Activated T-cell treated with anti-CD3 and anti-CD28 coated beads, Interleukin-2, amount 50 U/mL, for 24 hours (primary cell): Measurements from ENCODE around the gene ILDR1.
A peak's percentile ranks its signal among the peaks of the same experiment; 100 is the strongest.

Experiments used
- DNase-seq: peaks from one replicate; pipeline ENCODE4 v3.0.0-alpha.2; 2020
- H3K27ac Mint-ChIP-seq: 2 replicates; pipeline ENCODE4 v1.8.0; 2020; ENCODE audit warnings: mild to moderate bottlenecking, mixed read lengths
- H3K27me3 Mint-ChIP-seq: 2 replicates; pipeline ENCODE4 v1.8.0; 2020; ENCODE audit warnings: mixed read lengths
- H3K36me3 Mint-ChIP-seq: 2 replicates; pipeline ENCODE4 v1.8.0; 2020; ENCODE audit warnings: low read depth, mixed read lengths
- H3K4me1 Mint-ChIP-seq: 2 replicates; pipeline ENCODE4 v1.8.0; 2020; ENCODE audit warnings: low read depth, mixed read lengths
- H3K4me3 Mint-ChIP-seq: 2 replicates; pipeline ENCODE4 v1.8.0; 2020; ENCODE audit warnings: mild to moderate bottlenecking, moderate library complexity, mixed read lengths
- H3K9me3 Mint-ChIP-seq: 2 replicates; pipeline ENCODE4 v1.8.0; 2020; ENCODE audit warnings: mixed read lengths

ILDR1 gene

DNA sequence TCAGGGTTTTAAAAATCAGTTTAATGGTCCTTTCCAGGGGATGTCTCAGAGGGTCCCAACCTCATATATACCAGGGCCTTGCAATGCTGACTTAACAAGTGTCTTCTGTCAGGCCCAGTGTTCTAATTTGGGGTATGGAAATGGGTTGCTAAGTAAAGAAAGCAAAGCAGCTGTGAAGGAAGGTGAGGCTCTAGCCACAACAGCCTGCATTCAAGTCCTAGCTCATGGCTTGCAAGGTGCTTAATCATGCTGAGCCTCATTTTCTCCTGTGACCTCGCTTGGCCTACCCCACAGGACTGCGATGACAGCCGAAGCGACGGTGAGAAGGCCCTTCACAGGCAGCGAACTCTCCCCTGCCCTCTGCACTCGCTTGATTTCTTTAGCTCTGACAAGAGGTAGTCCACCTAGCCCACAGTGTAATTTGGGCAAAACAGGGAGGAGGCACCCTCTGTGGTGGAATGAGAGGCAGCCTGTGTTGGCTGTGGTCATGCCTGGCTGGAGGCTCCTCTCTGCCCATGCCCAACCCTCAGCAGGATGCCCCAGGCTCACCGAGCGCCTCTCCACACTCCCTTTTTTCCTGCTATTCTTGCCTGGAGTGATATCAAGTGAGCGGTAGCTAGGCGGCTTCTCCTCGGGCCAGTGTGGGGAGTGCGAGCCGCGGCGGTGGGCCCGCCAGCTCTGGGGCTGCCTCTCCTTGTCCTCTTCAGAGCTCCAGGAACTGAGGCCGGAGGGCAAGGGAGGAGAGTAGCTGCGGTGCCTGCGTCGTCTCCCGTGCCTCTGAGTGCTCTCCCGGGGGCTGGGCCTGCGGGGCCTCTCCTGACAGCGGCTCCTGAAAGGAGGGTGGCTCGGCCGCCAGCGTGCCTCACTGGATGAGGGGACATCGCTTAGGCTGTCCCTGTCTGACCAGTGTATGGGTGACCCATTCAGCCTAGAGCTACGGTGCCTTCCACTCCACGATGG is 29.2 kb downstream of the ILDR1 start:
- Mint-ChIP-seq H3K9me3 (no peaks in the 10 kb centered on the region), H3K4me1 (peaks cover 25% of the 10 kb centered on the region), H3K27ac (no peak overlapping the region), H3K4me3 (no peak overlapping the region), H3K27me3 (peaks cover 6% of the 10 kb centered on the region), H3K36me3 (no peaks in the 10 kb centered on the region)
- no peak for DNase-seq

DNA sequence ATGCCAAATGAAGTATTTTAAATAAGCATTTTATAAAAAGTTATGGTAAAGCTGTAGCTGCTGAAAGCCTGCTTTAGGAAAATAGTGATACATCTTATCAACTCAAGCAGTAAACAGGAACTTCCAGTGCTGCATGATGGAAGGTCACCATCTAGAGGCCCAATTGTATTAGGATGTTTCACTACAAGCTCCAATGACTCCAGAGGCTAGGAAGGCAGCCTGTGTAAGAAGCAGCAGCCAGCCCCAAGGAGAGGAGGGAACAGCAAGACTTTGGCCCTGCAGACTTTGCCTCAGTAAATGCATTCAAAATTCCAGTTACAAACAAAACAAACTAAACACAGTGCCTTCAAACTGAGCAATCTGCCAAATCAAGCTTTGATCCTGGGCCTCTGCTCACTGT is 32.1 kb downstream of the ILDR1 start:
- H3K4me1 Mint-ChIP-seq, result peaks cover 10% of the 10 kb centered on the region
- H3K27me3 Mint-ChIP-seq, result peaks cover 10% of the 10 kb centered on the region
- no peak overlapping the region for H3K27ac Mint-ChIP-seq
- DNase-seq, result no peak
- no peak overlapping the region for H3K4me3 Mint-ChIP-seq
- H3K9me3 Mint-ChIP-seq, result peaks cover 3% of the 10 kb centered on the region
- H3K36me3 Mint-ChIP-seq, result no peaks in the 10 kb centered on the region

DNA sequence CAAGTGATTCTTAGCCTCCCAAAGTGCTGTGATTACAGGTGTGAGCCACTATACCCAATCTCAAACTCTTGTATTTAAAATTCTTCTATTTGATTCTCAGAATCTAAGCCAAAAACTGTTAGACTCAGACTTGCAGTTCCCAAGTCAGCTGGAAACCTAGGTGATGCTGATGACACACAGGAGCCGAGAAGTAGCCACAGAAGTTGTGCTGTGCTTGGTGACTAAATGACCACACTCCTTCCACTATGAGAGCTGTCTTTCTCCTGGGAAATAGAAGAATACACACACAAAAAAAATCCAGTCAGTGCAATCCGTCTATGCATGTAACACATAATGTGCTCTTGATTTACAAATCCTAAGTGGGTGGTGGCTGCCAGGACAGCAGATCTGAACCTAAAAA is 33.9 kb downstream of the ILDR1 start:
- H3K4me1 Mint-ChIP-seq, result peaks cover 10% of the 10 kb centered on the region
- H3K27me3 Mint-ChIP-seq, result peaks cover 10% of the 10 kb centered on the region
- no peak overlapping the region for H3K4me3 Mint-ChIP-seq
- H3K36me3 Mint-ChIP-seq, result no peaks in the 10 kb centered on the region
- peaks cover 17% of the 10 kb centered on the region for H3K9me3 Mint-ChIP-seq
- peak overlapping the region; percentile 27 for H3K27ac Mint-ChIP-seq
- no peak for DNase-seq

DNA sequence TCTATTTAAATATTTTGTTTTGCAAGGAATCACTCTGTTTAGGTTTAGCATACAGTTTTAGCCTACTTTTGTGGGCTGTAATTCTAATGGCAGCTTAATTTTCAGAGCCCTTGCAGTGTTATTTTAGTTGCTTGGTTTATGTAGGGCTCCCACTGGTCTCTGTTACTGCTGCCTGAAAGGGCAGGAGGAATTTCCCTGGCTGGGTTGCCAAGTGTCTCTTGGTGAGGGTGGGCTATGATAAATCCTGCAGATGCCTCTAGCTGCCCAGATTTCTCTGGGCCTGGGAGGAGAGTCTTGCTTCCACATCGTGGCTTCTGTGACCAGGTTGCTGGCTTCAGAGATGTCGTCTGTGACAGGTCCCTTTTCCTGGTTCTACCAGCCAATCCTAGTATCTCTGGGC is 36.2 kb downstream of the ILDR1 start:
- Mint-ChIP-seq H3K4me1 (peaks cover 12% of the 10 kb centered on the region), H3K27me3 (peaks cover 13% of the 10 kb centered on the region), H3K27ac (no peak overlapping the region), H3K36me3 (no peaks in the 10 kb centered on the region), H3K9me3 (peaks cover 19% of the 10 kb centered on the region), H3K4me3 (no peak overlapping the region)
- DNase-seq, result no peak

DNA sequence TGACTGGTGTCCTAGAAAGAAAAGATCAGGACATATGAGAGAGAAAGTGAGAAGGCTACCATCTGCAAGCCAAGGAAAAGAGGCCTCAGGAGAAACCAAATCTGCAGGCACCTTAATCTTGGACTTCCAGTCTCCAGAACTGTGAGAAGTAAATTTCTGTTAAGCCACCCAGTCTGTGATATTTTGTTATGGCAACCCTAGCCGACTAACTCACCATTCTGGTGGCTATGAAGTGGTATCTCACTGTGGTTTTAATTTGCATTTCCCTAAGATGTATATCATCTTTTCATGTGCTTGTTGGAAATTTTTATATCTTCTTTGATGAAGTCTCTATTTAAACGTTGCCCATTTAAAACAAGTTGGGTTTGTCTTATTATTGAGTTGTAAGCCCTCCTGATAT is 40.6 kb downstream of the ILDR1 start:
- Mint-ChIP-seq H3K4me3 (no peak overlapping the region), H3K36me3 (no peaks in the 10 kb centered on the region), H3K27me3 (peaks cover 9% of the 10 kb centered on the region), H3K4me1 (peaks cover 2% of the 10 kb centered on the region), H3K9me3 (peaks cover 19% of the 10 kb centered on the region), H3K27ac (no peak overlapping the region)
- DNase-seq, result no peak

DNA sequence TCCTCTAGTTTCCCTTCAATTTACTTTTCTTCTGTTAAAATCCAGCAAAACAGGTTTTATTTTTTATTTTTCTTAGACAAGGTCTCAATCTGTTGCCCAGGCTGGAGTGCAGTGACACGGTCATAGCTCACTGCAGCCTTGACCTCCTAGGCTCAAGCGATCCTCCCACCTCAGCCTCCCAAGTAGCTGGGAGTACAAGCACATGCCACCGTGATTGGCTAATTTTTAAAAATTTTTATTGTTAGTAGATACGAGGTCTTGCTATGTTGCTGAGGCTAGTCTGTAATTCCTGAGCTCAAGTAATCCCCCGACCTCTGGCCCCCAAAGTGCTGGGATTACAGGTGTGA is 41.6 kb downstream of the ILDR1 start:
- H3K36me3 Mint-ChIP-seq, result no peaks in the 10 kb centered on the region
- no peak for DNase-seq
- peaks cover 19% of the 10 kb centered on the region for H3K9me3 Mint-ChIP-seq
- H3K4me1 Mint-ChIP-seq, result peaks cover 2% of the 10 kb centered on the region
- no peak overlapping the region for H3K4me3 Mint-ChIP-seq
- H3K27me3 Mint-ChIP-seq, result peaks cover 6% of the 10 kb centered on the region
- no peak overlapping the region for H3K27ac Mint-ChIP-seq

DNA sequence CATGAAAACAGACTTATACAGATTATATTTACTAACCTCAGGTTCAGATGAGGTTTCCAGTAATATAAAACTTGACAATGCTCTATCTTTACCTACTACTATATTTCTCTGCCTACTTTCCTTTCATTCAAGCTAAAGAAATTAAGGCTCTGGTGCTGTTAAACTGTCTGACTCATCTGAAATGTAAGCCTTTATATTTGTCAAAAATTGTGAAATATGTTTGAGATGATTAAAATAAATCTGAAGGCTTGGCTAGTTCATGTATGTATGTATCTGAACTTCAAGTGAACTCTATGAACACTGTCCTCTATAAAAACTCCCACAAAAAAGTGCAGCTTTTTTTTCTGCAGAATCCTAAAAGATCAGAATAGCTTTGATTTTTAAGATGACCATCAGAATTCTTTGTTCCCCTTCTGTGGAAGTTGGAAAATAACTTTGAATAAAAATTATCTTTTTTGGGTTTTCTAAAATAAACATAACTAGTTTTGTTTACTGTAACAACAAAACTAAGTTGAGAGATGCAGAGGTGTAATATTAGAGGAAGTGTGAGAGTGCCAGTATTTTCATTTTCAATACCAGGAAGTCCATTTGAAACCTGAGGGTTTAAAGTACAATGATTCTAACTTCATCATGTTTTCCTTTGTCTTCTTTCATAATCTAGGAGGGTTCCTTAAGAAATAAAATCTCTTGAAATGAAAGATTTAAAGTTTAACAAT is 42.2 kb downstream of the ILDR1 start:
- Mint-ChIP-seq H3K4me1 (peaks cover 2% of the 10 kb centered on the region), H3K27me3 (peaks cover 6% of the 10 kb centered on the region), H3K27ac (no peak overlapping the region), H3K4me3 (no peak overlapping the region), H3K9me3 (peaks cover 16% of the 10 kb centered on the region), H3K36me3 (no peaks in the 10 kb centered on the region)
- DNase-seq, result no peak

DNA sequence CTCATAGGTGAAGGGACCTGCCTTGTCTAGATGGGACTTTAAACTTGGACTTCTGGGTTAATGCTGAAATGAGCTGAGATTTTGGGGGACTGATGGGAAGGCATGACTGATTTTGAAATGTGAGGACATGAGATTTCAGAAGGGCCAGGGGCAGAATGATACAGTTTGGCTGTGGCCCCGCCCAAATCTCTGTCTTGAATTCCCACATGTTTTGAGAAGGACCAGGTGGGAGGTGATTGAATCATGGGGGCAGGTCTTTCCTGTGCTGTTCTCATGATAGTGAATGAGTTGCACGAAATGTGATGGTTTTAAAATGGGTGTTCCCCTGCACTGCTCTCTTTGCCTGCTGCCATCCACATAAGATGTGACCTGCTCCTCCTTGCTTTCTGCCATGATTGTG is 42.8 kb downstream of the ILDR1 start:
- DNase-seq, result no peak
- Mint-ChIP-seq H3K4me3 (no peak overlapping the region), H3K36me3 (no peaks in the 10 kb centered on the region), H3K9me3 (peaks cover 15% of the 10 kb centered on the region), H3K27me3 (peaks cover 6% of the 10 kb centered on the region), H3K4me1 (peaks cover 2% of the 10 kb centered on the region), H3K27ac (no peak overlapping the region)

DNA sequence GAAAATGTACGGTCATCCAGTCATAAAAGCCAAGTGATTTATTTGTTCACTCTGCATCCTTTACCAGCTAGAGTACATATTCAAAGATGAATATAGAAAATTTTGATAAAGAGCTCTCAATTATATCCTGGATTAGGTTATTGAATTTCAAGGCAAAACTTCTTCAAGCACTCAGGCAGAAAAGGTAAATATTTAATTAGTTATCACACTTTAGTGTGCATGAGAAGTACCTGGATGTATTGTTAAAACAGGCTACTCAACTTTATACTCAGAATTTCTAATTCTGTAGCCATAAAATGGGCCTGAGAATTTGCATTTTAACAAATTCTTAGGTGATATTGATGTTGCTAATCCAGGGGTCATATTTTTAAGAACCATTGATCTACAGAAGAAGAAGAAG is 45.3 kb downstream of the ILDR1 start:
- Mint-ChIP-seq H3K27me3 (peaks cover 6% of the 10 kb centered on the region), H3K4me1 (peaks cover 2% of the 10 kb centered on the region), H3K4me3 (no peak overlapping the region), H3K9me3 (peaks cover 3% of the 10 kb centered on the region), H3K27ac (no peak overlapping the region), H3K36me3 (no peaks in the 10 kb centered on the region)
- DNase-seq, result no peak

DNA sequence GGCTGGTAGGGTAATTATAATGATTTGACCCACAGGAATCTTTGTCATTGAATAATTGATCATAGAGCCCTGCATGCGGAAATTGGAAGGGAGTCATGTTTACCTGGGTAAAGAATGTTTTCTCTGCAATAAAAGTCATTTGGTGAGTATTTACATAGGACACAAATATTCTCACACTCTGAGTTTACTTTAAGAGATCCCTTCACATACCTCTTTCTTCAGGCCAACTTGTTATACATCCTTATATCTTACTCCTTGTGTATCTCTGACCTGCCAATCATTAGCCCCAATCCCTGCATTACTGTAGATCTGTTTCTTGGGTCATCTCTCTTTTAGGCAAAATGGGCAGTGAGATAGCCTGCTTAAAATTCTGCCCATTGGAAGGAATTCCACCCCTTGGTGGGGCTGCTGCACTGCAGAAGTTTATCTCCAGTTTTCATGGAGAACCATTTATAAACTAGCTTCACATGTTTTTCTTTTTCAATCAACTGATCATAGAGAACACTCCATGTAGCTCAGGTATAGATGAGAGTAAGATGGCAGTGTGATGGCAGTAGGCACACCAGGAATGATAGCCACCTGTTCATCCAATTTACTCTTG is 46.2 kb downstream of the ILDR1 start:
- DNase-seq, result no peak
- H3K9me3 Mint-ChIP-seq, result peaks cover 3% of the 10 kb centered on the region
- H3K4me1 Mint-ChIP-seq, result no peaks in the 10 kb centered on the region
- H3K27me3 Mint-ChIP-seq, result peaks cover 2% of the 10 kb centered on the region
- no peak overlapping the region for H3K4me3 Mint-ChIP-seq
- no peak overlapping the region for H3K27ac Mint-ChIP-seq
- H3K36me3 Mint-ChIP-seq, result no peaks in the 10 kb centered on the region

DNA sequence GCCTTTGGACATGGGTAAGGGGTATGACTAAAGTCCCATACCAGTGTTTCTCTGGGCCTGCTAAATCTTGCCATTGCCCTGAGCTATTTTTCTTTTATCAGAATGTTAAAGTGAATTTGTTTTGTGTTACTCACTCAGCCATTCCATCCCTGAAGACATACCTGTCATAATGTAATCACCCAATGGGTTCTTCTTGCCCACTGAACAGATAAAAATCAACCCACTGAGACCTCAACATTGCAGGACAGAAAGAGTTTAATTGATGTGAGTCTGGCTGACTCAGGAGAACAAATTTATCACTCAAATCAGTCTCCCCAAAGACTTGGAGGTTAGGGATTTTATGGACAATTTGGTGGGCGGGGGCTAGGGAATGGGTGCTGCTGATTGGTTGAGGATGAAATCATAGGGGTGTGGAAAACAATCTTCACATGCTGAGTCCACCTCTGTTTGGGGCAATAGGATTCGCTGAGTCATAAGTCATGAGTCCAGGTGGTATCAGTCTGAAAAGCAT is 47.4 kb downstream of the ILDR1 start:
- H3K4me3 Mint-ChIP-seq, result no peak overlapping the region
- peaks cover 3% of the 10 kb centered on the region for H3K4me1 Mint-ChIP-seq
- H3K27ac Mint-ChIP-seq, result no peak overlapping the region
- H3K9me3 Mint-ChIP-seq, result peaks cover 3% of the 10 kb centered on the region
- no peak for DNase-seq
- H3K36me3 Mint-ChIP-seq, result no peaks in the 10 kb centered on the region
- H3K27me3 Mint-ChIP-seq, result peaks cover 2% of the 10 kb centered on the region

DNA sequence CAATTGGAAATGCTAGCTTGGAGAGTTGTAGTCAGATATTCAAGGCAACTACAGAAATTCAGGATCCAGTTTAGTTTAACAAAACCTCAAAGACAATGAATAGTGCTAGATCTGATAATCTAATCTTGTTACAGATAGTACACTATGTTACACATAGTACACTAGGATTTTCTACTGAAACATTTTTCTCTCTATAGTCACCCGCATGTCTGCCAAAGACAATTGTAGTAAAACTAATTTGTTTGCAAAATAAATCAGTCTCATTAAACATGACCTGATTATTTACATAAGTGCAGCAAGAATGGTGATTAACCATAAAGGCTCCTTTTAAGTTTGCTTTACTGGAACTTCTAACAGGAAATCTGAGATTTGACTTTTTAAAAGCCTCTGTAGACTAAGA is 52.0 kb downstream of the ILDR1 start:
- Mint-ChIP-seq H3K27me3 (peaks cover 4% of the 10 kb centered on the region), H3K27ac (no peak overlapping the region), H3K4me3 (no peak overlapping the region), H3K9me3 (peaks cover 4% of the 10 kb centered on the region), H3K36me3 (no peaks in the 10 kb centered on the region), H3K4me1 (peaks cover 3% of the 10 kb centered on the region)
- DNase-seq, result no peak

DNA sequence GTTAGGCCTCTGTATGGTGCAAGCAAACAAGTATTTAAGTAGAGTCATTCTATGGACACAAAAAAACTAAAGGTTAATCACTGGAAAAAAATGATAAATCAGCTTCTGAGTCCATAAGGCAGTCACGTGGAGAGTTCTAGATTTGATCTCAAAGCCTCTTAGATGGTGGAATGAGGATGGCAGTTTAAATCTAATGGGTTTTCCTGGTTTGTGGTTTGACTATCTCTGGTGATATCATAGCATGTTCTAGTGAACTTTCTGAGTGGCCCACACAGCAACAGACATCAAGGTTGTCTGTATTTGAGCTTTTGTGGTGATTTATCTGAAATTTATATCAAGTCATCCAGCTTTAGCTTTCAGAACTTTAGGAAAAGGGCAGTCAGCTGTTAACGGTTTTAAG is 52.4 kb downstream of the ILDR1 start:
- Mint-ChIP-seq H3K4me1 (peaks cover 3% of the 10 kb centered on the region), H3K36me3 (no peaks in the 10 kb centered on the region), H3K4me3 (no peak overlapping the region), H3K27me3 (peaks cover 4% of the 10 kb centered on the region), H3K9me3 (peaks cover 4% of the 10 kb centered on the region), H3K27ac (no peak overlapping the region)
- DNase-seq, result no peak

DNA sequence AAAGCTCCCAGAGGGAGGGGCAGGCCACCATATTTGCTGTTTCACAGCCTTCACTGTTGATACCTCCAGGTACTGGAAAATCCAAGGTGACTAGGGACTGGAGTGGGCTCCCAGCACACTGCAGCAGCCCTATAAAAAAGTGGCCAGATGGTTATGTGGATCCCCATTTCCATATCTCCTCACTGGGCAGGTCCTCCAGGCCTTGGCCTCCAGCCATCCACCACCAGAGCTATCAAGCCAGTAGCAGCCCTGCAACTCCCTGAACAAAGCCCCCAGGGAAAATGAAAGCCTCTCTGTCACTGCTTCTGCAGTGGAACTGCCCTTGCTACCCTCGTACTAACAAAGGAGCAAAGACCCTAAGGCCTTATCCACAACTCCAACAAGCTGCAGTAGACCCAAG is 58.4 kb downstream of the ILDR1 start:
- no peak overlapping the region for H3K4me3 Mint-ChIP-seq
- H3K9me3 Mint-ChIP-seq, result peaks cover 12% of the 10 kb centered on the region
- no peaks in the 10 kb centered on the region for H3K4me1 Mint-ChIP-seq
- H3K27ac Mint-ChIP-seq, result no peak overlapping the region
- DNase-seq, result no peak
- no peaks in the 10 kb centered on the region for H3K36me3 Mint-ChIP-seq
- H3K27me3 Mint-ChIP-seq, result peaks cover 8% of the 10 kb centered on the region

DNA sequence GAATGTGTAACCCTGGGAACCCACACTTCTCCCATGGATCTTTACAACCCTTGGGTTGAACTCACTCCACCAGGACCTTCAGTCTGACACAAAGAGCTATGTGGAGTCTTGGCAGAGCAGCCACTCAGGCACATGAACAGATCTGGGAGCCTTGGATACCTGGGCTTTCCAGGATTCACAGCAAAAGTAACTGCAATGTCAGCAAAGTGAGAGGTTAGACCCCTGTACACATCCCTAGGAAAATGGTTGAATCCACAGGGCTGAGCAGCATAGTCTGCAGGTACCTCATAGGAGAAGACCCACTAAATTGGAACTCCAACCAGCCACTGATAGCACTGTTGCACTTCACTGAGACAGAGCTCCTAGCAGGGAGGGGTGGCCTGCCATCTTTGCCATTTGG is 59.6 kb downstream of the ILDR1 start:
- no peak for DNase-seq
- Mint-ChIP-seq H3K9me3 (peaks cover 12% of the 10 kb centered on the region), H3K36me3 (no peaks in the 10 kb centered on the region), H3K4me3 (no peak overlapping the region), H3K27ac (no peak overlapping the region), H3K27me3 (peaks cover 8% of the 10 kb centered on the region), H3K4me1 (no peaks in the 10 kb centered on the region)
